Peyer's patch (tissue), 4 donors: ENCODE results near the gene LCP2. TPM values are rescaled to one million over a fixed set of nuclear protein-coding genes. Genes with fewer than 3 reads are reported as not detected.

ENCODE experiments used
- DNase-seq, 3 donors: peaks; one replicate each; pipeline ENCODE4 v3.0.0-alpha.2; 2017 to 2019
- H3K27ac ChIP-seq, 4 donors: fragments of 200-600 bp; sonication (generic); one replicate each; pipeline ENCODE4 v1.5.1; 2016 to 2019
- H3K27me3 ChIP-seq, 2 donors: fragments of 200-600 bp; sonication (generic); one replicate each; pipeline ENCODE4 v1.5.1; 2019
- H3K36me3 ChIP-seq, 3 donors: fragments of 200-600 bp; sonication (generic); one replicate each; pipeline ENCODE4 v1.5.1; 2016 to 2019
- H3K4me1 ChIP-seq, 4 donors: fragments of 200-600 bp; sonication (generic); one replicate each; pipeline ENCODE4 v1.5.1; 2016 to 2019
- H3K4me3 ChIP-seq, 4 donors: fragments of 200-600 bp; sonication (generic); 1 replicate in 3 of 4; 2 replicates in 1 of 4; pipeline ENCODE4 v1.5.1; 2016 to 2019; ENCODE audit warnings: mild to moderate bottlenecking in 1 of 4
- H3K9me3 ChIP-seq, 4 donors: fragments of 200-600 bp; sonication (generic); one replicate each; pipeline ENCODE4 v1.5.1; 2016 to 2019; ENCODE audit warnings: mild to moderate bottlenecking in 1 of 4
- CTCF ChIP-seq, 6 experiments: fragments of 450-650 bp in 4 of 6; fragments of 200-600 bp in 2 of 6; sonication (generic) in 1 of 6; IDR thresholded peaks; one replicate each; pipeline ENCODE4 v1.5.1; 2017 to 2019; ENCODE audit warnings: antibody characterized with exemption in 6 of 6, mild to moderate bottlenecking in 3 of 6, moderate library complexity in 1 of 6
- POLR2A ChIP-seq, 2 donors: fragments of 450-650 bp; IDR thresholded peaks; one replicate each; pipeline ENCODE4 v1.5.1; 2017; ENCODE audit warnings: antibody characterized with exemption in 2 of 2, mild to moderate bottlenecking in 2 of 2, moderate library complexity in 2 of 2
- total RNA-seq, 4 donors: library from RNA; depleted of rRNA; stranded (reverse); fragments of >200 nt; gene quantifications; one replicate each; pipeline ENCODE4 v1.1.0, GENCODE V29; 2016

The LCP2 gene
- total RNA-seq, 4 donors from 2014 or later, result 27.1 to 139 (median 33.9) TPM

- Histone ChIP-seq H3K9me3 (no peaks in the 10 kb centered on the region), H3K4me3 (no peak overlapping the region), H3K27ac (peak overlapping the region; percentile 58 to 79 (median 70)), H3K4me1 (peaks cover 0 to 22% (median 11%) of the 10 kb centered on the region in 4 donors), H3K27me3 (no peaks in the 10 kb centered on the region), H3K36me3 (no peaks in the 10 kb centered on the region)
- no peak for DNase-seq
- no peak for TF ChIP-seq POLR2A (IDR thresholded peaks at IDR 0.05)
- no peak for TF ChIP-seq CTCF (IDR thresholded peaks at IDR 0.05)
Observed at GRCh38 chr5:170301981-170302652, 4.5 kb upstream of the LCP2 start.

- peaks cover 0 to 22% (median 11%) of the 10 kb centered on the region in 4 donors for H3K4me1 ChIP-seq
- DNase-seq, result no peak
- H3K4me3 ChIP-seq, result no peak overlapping the region
- no peaks in the 10 kb centered on the region for H3K9me3 ChIP-seq
- H3K27me3 ChIP-seq, result no peaks in the 10 kb centered on the region
- H3K36me3 ChIP-seq, result no peaks in the 10 kb centered on the region
- TF ChIP-seq CTCF (IDR thresholded peaks at IDR 0.05), result no peak
- TF ChIP-seq POLR2A (IDR thresholded peaks at IDR 0.05), result no peak
- peak overlapping the region in 2 of 4 donors; percentile 52 to 71 for H3K27ac ChIP-seq
Observed at GRCh38 chr5:170301149-170301548, 3.6 kb upstream of the LCP2 start.

GRCh38 chr5:170300361-170301013 lies 2.9 kb upstream of the LCP2 start:
- DNase-seq, result no peak
- H3K9me3 ChIP-seq, result no peaks in the 10 kb centered on the region
- H3K4me1 ChIP-seq, result peaks cover 0 to 22% (median 11%) of the 10 kb centered on the region in 4 donors
- no peak for TF ChIP-seq CTCF (IDR thresholded peaks at IDR 0.05)
- no peaks in the 10 kb centered on the region for H3K27me3 ChIP-seq
- H3K36me3 ChIP-seq, result no peaks in the 10 kb centered on the region
- no peak overlapping the region for H3K4me3 ChIP-seq
- H3K27ac ChIP-seq, result peak overlapping the region in 1 of 4 donors; percentile 52

GRCh38 chr5:170296935-170297588 lies 515 bp downstream of the LCP2 start:
- no peak for TF ChIP-seq POLR2A (IDR thresholded peaks at IDR 0.05)
- TF ChIP-seq CTCF (IDR thresholded peaks at IDR 0.05), result no peak
- Histone ChIP-seq H3K27me3 (no peaks in the 10 kb centered on the region), H3K4me3 (peak overlapping the region; percentile 57 to 66 (median 58)), H3K36me3 (no peaks in the 10 kb centered on the region), H3K9me3 (no peaks in the 10 kb centered on the region), H3K4me1 (peaks cover 0 to 7% (median 3%) of the 10 kb centered on the region in 4 donors), H3K27ac (peak overlapping the region; percentile 86 to 90 (median 88))
- DNase-seq, result no peak

- H3K9me3 ChIP-seq, result no peaks in the 10 kb centered on the region
- peak overlapping the region; percentile 86 to 90 (median 88) for H3K27ac ChIP-seq
- DNase-seq, result no peak
Observed at GRCh38 chr5:170296036-170296934, 1.3 kb downstream of the LCP2 start.

More at GRCh38 chr5:170296036-170296934, 1.3 kb downstream of the LCP2 start:
- Histone ChIP-seq H3K4me3 (peak overlapping the region; percentile 57 to 66 (median 58)), H3K36me3 (no peaks in the 10 kb centered on the region), H3K4me1 (peaks cover 0 to 6% (median 2%) of the 10 kb centered on the region in 4 donors), H3K27me3 (no peaks in the 10 kb centered on the region)
- TF ChIP-seq POLR2A (IDR thresholded peaks at IDR 0.05), result no peak
- TF ChIP-seq CTCF (IDR thresholded peaks at IDR 0.05), result no peak
